ENCODE measurements around the gene TFAP2E.
A peak's percentile ranks its signal among the peaks of the same experiment; 100 is the strongest.

The TFAP2E gene

DNA sequence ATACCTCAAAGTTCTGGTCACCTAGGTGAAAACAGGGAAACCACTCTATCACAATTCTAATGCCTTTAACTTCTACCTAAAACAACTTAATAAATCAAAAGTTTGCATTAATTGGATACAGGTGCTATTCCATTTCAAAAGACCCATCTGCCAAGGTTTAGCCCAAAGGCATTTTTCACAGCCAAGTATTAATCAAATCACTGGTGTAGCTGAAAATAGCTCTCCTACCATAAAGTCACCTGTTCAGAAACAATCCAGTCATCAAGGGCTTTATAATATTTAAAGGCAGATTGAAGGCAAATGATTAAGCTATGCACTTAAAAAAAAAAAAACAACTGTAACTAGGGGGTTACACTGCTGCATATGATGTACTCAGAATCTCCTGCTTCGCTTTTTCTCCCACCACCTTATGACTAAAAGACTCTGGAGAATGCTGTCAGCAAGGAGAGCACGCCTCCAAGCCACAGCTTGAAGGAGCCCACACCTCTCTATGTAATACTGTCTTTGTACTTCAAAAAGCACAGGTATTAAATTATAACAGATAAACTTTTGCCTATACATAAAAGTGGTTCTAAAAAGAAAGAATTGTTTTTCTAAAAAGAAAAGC is 36.5 kb upstream of the TFAP2E start:
- no peak for ATAC-seq
- TF ChIP-seq, protein P1, sequence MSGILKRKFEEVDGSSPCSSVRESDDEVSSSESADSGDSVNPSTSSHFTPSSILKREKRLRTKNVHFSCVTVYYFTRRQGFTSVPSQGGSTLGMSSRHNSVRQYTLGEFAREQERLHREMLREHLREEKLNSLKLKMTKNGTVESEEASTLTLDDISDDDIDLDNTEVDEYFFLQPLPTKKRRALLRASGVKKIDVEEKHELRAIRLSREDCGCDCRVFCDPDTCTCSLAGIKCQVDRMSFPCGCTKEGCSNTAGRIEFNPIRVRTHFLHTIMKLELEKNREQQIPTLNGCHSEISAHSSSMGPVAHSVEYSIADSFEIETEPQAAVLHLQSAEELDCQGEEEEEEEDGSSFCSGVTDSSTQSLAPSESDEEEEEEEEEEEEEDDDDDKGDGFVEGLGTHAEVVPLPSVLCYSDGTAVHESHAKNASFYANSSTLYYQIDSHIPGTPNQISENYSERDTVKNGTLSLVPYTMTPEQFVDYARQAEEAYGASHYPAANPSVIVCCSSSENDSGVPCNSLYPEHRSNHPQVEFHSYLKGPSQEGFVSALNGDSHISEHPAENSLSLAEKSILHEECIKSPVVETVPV (CRISPR knock-in tag; IDR thresholded peaks at IDR 0.05): no peak
- TF ChIP-seq BACH2 (CRISPR knock-in tag; IDR thresholded peaks at IDR 0.05; ENCODE audit: borderline replicate concordance): no peak
- no peak for TF ChIP-seq TOX (CRISPR knock-in tag; IDR thresholded peaks at IDR 0.05; ENCODE audit: borderline replicate concordance)
- TF ChIP-seq OSR1 (CRISPR knock-in tag; IDR thresholded peaks at IDR 0.05): no peak
- no peak for TF ChIP-seq ZFP30 (CRISPR knock-in tag; IDR thresholded peaks at IDR 0.05)
- TF ChIP-seq, protein P2, sequence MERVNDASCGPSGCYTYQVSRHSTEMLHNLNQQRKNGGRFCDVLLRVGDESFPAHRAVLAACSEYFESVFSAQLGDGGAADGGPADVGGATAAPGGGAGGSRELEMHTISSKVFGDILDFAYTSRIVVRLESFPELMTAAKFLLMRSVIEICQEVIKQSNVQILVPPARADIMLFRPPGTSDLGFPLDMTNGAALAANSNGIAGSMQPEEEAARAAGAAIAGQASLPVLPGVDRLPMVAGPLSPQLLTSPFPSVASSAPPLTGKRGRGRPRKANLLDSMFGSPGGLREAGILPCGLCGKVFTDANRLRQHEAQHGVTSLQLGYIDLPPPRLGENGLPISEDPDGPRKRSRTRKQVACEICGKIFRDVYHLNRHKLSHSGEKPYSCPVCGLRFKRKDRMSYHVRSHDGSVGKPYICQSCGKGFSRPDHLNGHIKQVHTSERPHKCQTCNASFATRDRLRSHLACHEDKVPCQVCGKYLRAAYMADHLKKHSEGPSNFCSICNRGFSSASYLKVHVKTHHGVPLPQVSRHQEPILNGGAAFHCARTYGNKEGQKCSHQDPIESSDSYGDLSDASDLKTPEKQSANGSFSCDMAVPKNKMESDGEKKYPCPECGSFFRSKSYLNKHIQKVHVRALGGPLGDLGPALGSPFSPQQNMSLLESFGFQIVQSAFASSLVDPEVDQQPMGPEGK (CRISPR knock-in tag; IDR thresholded peaks at IDR 0.05; ENCODE audit: borderline replicate concordance): no peak
- TF ChIP-seq, protein P3, sequence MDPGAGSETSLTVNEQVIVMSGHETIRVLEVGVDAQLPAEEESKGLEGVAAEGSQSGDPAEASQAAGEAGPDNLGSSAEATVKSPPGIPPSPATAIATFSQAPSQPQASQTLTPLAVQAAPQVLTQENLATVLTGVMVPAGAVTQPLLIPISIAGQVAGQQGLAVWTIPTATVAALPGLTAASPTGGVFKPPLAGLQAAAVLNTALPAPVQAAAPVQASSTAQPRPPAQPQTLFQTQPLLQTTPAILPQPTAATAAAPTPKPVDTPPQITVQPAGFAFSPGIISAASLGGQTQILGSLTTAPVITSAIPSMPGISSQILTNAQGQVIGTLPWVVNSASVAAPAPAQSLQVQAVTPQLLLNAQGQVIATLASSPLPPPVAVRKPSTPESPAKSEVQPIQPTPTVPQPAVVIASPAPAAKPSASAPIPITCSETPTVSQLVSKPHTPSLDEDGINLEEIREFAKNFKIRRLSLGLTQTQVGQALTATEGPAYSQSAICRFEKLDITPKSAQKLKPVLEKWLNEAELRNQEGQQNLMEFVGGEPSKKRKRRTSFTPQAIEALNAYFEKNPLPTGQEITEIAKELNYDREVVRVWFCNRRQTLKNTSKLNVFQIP (CRISPR knock-in tag; IDR thresholded peaks at IDR 0.05; ENCODE audit: borderline replicate concordance, low read depth): no peak
- no peak for TF ChIP-seq ARNTL (CRISPR knock-in tag; IDR thresholded peaks at IDR 0.05; ENCODE audit: borderline replicate concordance, low read depth)
- TF ChIP-seq ZNF70 (CRISPR knock-in tag; IDR thresholded peaks at IDR 0.05): no peak
- TF ChIP-seq PPARA (CRISPR knock-in tag; IDR thresholded peaks at IDR 0.05; ENCODE audit: borderline replicate concordance): no peak
- TF ChIP-seq ZFP3 (CRISPR knock-in tag; IDR thresholded peaks at IDR 0.05): no peak
- no peak for TF ChIP-seq ZNF8 (CRISPR knock-in tag; IDR thresholded peaks at IDR 0.05)
- TF ChIP-seq, protein P4, sequence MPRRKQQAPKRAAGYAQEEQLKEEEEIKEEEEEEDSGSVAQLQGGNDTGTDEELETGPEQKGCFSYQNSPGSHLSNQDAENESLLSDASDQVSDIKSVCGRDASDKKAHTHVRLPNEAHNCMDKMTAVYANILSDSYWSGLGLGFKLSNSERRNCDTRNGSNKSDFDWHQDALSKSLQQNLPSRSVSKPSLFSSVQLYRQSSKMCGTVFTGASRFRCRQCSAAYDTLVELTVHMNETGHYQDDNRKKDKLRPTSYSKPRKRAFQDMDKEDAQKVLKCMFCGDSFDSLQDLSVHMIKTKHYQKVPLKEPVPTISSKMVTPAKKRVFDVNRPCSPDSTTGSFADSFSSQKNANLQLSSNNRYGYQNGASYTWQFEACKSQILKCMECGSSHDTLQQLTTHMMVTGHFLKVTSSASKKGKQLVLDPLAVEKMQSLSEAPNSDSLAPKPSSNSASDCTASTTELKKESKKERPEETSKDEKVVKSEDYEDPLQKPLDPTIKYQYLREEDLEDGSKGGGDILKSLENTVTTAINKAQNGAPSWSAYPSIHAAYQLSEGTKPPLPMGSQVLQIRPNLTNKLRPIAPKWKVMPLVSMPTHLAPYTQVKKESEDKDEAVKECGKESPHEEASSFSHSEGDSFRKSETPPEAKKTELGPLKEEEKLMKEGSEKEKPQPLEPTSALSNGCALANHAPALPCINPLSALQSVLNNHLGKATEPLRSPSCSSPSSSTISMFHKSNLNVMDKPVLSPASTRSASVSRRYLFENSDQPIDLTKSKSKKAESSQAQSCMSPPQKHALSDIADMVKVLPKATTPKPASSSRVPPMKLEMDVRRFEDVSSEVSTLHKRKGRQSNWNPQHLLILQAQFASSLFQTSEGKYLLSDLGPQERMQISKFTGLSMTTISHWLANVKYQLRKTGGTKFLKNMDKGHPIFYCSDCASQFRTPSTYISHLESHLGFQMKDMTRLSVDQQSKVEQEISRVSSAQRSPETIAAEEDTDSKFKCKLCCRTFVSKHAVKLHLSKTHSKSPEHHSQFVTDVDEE (CRISPR knock-in tag; IDR thresholded peaks at IDR 0.05): no peak
- TF ChIP-seq ZNF565 (CRISPR knock-in tag; conservative IDR thresholded peaks at IDR 0.05; ENCODE audit: low read depth): no peak
- TF ChIP-seq ISL1 (CRISPR knock-in tag; IDR thresholded peaks at IDR 0.05): no peak
- no peak for TF ChIP-seq GLIS3 (CRISPR knock-in tag; IDR thresholded peaks at IDR 0.05)

DNA sequence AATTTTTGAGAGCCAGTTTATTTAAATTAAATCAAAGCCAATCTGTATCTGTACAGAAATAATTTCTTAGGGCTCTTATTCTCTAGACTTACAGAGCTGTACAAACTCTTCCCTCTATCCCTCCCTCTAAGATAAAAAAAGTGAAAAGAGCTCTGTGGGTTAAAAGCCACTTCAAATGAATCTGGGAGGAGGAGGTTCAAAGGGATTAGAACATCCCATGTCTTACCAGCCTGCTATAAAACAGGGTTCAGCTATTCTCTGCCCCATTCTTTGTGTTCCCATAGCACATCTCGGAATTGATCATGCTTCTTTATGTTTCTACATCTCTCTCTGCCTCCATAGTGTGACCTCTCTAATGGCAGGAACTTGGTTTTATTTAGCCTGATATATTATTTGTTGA is 35.3 kb upstream of the TFAP2E start:
- TF ChIP-seq ARNTL (CRISPR knock-in tag; IDR thresholded peaks at IDR 0.05; ENCODE audit: borderline replicate concordance, low read depth) (no peak), ZNF70 (CRISPR knock-in tag; IDR thresholded peaks at IDR 0.05) (no peak), TOX (CRISPR knock-in tag; IDR thresholded peaks at IDR 0.05; ENCODE audit: borderline replicate concordance) (no peak), ZFP3 (CRISPR knock-in tag; IDR thresholded peaks at IDR 0.05) (no peak), SNAI2 (CRISPR knock-in tag; IDR thresholded peaks at IDR 0.05) (no peak), OSR1 (CRISPR knock-in tag; IDR thresholded peaks at IDR 0.05) (no peak), TCF4 (CRISPR knock-in tag; IDR thresholded peaks at IDR 0.05; ENCODE audit: borderline replicate concordance) (no peak)
- TF ChIP-seq, protein P1 (CRISPR knock-in tag; IDR thresholded peaks at IDR 0.05): no peak
- ATAC-seq: no peak

DNA sequence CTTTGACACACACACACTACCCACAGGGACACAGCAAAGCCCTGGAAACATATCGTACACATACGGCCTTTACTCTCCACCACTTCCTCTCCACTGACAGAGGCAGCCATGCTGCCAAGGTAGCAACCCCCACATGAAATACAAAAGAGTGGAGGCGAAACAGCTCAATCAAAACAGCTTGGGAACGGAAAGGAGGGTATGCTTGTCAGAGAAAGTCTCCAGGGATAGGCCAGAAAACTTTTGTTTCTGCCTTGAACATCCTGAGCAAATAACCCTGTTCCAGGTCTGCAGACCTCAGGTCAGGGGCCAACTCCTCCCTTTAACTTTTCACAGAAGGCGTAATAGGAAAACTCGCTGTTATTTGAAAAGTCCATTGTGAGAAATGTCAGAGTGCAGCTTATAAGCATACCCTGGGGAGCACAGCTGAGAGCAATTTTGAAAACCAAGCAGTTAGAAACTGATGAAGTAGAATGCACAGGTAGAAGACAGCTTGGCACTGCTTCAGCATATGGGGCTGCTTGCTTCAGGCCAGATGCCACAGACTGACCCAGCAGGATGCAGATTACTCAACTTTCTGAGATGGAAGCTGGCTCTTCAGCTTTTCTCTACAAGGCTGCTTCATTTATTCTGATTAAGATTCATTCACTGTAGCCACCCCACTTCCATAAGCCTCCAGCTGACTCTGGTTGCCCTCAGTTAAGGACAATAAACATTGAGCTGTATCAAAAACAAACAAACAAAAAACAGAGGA is 33.9 kb upstream of the TFAP2E start:
- ATAC-seq: peak; percentile 53
- TF ChIP-seq, protein P4 (CRISPR knock-in tag; IDR thresholded peaks at IDR 0.05): no peak
- no peak for TF ChIP-seq ESRRG (CRISPR knock-in tag; IDR thresholded peaks at IDR 0.05)
- TF ChIP-seq, protein P5, sequence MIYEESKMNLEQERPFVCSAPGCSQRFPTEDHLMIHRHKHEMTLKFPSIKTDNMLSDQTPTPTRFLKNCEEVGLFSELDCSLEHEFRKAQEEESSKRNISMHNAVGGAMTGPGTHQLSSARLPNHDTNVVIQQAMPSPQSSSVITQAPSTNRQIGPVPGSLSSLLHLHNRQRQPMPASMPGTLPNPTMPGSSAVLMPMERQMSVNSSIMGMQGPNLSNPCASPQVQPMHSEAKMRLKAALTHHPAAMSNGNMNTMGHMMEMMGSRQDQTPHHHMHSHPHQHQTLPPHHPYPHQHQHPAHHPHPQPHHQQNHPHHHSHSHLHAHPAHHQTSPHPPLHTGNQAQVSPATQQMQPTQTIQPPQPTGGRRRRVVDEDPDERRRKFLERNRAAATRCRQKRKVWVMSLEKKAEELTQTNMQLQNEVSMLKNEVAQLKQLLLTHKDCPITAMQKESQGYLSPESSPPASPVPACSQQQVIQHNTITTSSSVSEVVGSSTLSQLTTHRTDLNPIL (CRISPR knock-in tag; IDR thresholded peaks at IDR 0.05; ENCODE audit: low read depth): no peak
- no peak for TF ChIP-seq ISL1 (CRISPR knock-in tag; IDR thresholded peaks at IDR 0.05)
- no peak for TF ChIP-seq ARNTL (CRISPR knock-in tag; IDR thresholded peaks at IDR 0.05; ENCODE audit: borderline replicate concordance, low read depth)
- no peak for TF ChIP-seq ZNF70 (CRISPR knock-in tag; IDR thresholded peaks at IDR 0.05)

All from SK-N-SH treated with all-trans-retinoic acid at 6 μM for 48 hours (cell line).